ENCODE measurements around the gene DAPK2. TPM values are rescaled to one million over a fixed set of nuclear protein-coding genes. Genes with fewer than 3 reads are reported as not detected.
A peak's percentile ranks its signal among the peaks of the same experiment; 100 is the strongest.

Gene DAPK2
- total and polyA plus RNA-seq, 2 of the 13 experiments (the other 11 are each of a cell fraction or from before 2014, with no cell fraction given) = 0.33 to 0.63 TPM

DNA sequence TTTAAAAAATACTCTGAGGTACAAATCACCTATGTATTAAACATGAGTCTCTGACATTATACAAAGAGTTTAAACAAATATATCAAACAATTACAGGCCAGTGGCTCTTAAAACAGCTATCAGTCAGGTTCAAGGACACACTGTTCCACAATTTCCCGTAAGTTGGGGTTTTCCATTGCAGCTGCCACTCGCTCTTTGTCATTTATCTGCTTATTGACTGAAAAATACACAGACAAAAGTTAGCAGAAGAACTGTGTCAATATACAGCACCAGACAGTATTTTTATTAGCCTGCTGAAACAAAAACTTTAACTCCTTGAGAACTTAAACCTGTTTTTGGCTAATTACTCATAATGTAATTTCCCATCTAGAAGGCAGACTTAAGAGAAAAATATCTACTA lies 26.5 kb upstream of the DAPK2 start (continued):
- TF ChIP-seq, protein P1, sequence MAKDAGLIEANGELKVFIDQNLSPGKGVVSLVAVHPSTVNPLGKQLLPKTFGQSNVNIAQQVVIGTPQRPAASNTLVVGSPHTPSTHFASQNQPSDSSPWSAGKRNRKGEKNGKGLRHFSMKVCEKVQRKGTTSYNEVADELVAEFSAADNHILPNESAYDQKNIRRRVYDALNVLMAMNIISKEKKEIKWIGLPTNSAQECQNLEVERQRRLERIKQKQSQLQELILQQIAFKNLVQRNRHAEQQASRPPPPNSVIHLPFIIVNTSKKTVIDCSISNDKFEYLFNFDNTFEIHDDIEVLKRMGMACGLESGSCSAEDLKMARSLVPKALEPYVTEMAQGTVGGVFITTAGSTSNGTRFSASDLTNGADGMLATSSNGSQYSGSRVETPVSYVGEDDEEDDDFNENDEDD (CRISPR knock-in tag; IDR thresholded peaks at IDR 0.05; ENCODE audit: borderline replicate concordance) = no peak
- TF ChIP-seq, protein P2, sequence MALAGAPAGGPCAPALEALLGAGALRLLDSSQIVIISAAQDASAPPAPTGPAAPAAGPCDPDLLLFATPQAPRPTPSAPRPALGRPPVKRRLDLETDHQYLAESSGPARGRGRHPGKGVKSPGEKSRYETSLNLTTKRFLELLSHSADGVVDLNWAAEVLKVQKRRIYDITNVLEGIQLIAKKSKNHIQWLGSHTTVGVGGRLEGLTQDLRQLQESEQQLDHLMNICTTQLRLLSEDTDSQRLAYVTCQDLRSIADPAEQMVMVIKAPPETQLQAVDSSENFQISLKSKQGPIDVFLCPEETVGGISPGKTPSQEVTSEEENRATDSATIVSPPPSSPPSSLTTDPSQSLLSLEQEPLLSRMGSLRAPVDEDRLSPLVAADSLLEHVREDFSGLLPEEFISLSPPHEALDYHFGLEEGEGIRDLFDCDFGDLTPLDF (CRISPR knock-in tag; IDR thresholded peaks at IDR 0.05) = 0 out of 2 replicates have a peak, but pooled peaks have one; percentile 25
- TF ChIP-seq, protein P3, sequence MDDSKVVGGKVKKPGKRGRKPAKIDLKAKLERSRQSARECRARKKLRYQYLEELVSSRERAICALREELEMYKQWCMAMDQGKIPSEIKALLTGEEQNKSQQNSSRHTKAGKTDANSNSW (CRISPR knock-in tag; IDR thresholded peaks at IDR 0.05; ENCODE audit: borderline replicate concordance) = no peak
- TF ChIP-seq ZNF672 (CRISPR knock-in tag; IDR thresholded peaks at IDR 0.05) = no peak
- TF ChIP-seq ZFP36 (IDR thresholded peaks at IDR 0.05; ENCODE audit: borderline replicate concordance, low read depth, low read length, partially characterized antibody) = no peak
- TF ChIP-seq, protein P4, sequence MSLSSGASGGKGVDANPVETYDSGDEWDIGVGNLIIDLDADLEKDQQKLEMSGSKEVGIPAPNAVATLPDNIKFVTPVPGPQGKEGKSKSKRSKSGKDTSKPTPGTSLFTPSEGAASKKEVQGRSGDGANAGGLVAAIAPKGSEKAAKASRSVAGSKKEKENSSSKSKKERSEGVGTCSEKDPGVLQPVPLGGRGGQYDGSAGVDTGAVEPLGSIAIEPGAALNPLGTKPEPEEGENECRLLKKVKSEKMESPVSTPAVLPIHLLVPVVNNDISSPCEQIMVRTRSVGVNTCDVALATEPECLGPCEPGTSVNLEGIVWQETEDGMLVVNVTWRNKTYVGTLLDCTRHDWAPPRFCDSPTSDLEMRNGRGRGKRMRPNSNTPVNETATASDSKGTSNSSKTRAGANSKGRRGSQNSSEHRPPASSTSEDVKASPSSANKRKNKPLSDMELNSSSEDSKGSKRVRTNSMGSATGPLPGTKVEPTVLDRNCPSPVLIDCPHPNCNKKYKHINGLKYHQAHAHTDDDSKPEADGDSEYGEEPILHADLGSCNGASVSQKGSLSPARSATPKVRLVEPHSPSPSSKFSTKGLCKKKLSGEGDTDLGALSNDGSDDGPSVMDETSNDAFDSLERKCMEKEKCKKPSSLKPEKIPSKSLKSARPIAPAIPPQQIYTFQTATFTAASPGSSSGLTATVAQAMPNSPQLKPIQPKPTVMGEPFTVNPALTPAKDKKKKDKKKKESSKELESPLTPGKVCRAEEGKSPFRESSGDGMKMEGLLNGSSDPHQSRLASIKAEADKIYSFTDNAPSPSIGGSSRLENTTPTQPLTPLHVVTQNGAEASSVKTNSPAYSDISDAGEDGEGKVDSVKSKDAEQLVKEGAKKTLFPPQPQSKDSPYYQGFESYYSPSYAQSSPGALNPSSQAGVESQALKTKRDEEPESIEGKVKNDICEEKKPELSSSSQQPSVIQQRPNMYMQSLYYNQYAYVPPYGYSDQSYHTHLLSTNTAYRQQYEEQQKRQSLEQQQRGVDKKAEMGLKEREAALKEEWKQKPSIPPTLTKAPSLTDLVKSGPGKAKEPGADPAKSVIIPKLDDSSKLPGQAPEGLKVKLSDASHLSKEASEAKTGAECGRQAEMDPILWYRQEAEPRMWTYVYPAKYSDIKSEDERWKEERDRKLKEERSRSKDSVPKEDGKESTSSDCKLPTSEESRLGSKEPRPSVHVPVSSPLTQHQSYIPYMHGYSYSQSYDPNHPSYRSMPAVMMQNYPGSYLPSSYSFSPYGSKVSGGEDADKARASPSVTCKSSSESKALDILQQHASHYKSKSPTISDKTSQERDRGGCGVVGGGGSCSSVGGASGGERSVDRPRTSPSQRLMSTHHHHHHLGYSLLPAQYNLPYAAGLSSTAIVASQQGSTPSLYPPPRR (CRISPR knock-in tag; IDR thresholded peaks at IDR 0.05; ENCODE audit: borderline replicate concordance) = peak; percentile 95
- 0 out of 2 replicates have a peak, but pooled peaks have one; percentile 33 for TF ChIP-seq ELF4 (CRISPR knock-in tag; IDR thresholded peaks at IDR 0.05; ENCODE audit: borderline replicate concordance)
- peak; percentile 36; the same call in 1 of the 2 replicates for TF ChIP-seq YEATS2 (CRISPR knock-in tag; IDR thresholded peaks at IDR 0.05; ENCODE audit: borderline replicate concordance)
- TF ChIP-seq, protein P5, sequence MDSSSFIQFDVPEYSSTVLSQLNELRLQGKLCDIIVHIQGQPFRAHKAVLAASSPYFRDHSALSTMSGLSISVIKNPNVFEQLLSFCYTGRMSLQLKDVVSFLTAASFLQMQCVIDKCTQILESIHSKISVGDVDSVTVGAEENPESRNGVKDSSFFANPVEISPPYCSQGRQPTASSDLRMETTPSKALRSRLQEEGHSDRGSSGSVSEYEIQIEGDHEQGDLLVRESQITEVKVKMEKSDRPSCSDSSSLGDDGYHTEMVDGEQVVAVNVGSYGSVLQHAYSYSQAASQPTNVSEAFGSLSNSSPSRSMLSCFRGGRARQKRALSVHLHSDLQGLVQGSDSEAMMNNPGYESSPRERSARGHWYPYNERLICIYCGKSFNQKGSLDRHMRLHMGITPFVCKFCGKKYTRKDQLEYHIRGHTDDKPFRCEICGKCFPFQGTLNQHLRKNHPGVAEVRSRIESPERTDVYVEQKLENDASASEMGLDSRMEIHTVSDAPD (CRISPR knock-in tag; IDR thresholded peaks at IDR 0.05) = no peak
- TF ChIP-seq, protein P6, sequence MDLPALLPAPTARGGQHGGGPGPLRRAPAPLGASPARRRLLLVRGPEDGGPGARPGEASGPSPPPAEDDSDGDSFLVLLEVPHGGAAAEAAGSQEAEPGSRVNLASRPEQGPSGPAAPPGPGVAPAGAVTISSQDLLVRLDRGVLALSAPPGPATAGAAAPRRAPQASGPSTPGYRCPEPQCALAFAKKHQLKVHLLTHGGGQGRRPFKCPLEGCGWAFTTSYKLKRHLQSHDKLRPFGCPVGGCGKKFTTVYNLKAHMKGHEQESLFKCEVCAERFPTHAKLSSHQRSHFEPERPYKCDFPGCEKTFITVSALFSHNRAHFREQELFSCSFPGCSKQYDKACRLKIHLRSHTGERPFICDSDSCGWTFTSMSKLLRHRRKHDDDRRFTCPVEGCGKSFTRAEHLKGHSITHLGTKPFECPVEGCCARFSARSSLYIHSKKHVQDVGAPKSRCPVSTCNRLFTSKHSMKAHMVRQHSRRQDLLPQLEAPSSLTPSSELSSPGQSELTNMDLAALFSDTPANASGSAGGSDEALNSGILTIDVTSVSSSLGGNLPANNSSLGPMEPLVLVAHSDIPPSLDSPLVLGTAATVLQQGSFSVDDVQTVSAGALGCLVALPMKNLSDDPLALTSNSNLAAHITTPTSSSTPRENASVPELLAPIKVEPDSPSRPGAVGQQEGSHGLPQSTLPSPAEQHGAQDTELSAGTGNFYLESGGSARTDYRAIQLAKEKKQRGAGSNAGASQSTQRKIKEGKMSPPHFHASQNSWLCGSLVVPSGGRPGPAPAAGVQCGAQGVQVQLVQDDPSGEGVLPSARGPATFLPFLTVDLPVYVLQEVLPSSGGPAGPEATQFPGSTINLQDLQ (CRISPR knock-in tag; IDR thresholded peaks at IDR 0.05) = no peak
- TF ChIP-seq FOSL2 (CRISPR knock-in tag; IDR thresholded peaks at IDR 0.05) = peak; percentile 74
- no peak for TF ChIP-seq KDM2A (CRISPR knock-in tag; IDR thresholded peaks at IDR 0.05; ENCODE audit: borderline replicate concordance, low read depth)
- peak; percentile 4; the same call in 1 of the 2 replicates for TF ChIP-seq STAG1 (CRISPR knock-in tag; IDR thresholded peaks at IDR 0.05)
- TF ChIP-seq TEAD3 (CRISPR knock-in tag; optimal IDR thresholded peaks at IDR 0.05; ENCODE audit: borderline replicate concordance) = peak; percentile 79
- TF ChIP-seq, protein P7, sequence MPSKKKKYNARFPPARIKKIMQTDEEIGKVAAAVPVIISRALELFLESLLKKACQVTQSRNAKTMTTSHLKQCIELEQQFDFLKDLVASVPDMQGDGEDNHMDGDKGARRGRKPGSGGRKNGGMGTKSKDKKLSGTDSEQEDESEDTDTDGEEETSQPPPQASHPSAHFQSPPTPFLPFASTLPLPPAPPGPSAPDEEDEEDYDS (CRISPR knock-in tag; IDR thresholded peaks at IDR 0.05) = 0 out of 2 replicates have a peak, but pooled peaks have one; percentile 16

Data from HepG2 (cell line).